Measurements from ENCODE around the gene FAM50B.

GRCh38 chr6:3888153-3888957 lies 39.2 kb downstream of the FAM50B start:
- no peak for TF ChIP-seq GATA2 (IDR thresholded peaks at IDR 0.05; ENCODE audit: low read depth, low read length)
- TF ChIP-seq GATA3 (IDR thresholded peaks at IDR 0.05; ENCODE audit: low read depth, low read length), result no peak

All from SH-SY5Y (cell line).